Left kidney (tissue), 2 donors: ENCODE measurements around the gene NECTIN1. TPM values are rescaled to one million over a fixed set of nuclear protein-coding genes. Genes with fewer than 3 reads are reported as not detected.

Experiments
- DNase-seq: peaks from one replicate; pipeline ENCODE4 v3.0.0-alpha.2; 2013
- polyA plus RNA-seq: library from polyadenylated mRNA; unstranded; fragments of 120-200 nt; gene quantifications from one replicate; pipeline ENCODE4 v1.2.1, GENCODE V29; 2013; ENCODE audit not compliant: insufficient read length

Gene NECTIN1
- polyA plus RNA-seq, 1 donor, result 41.0 TPM

GRCh38 chr11:119737366-119738058, 8.5 kb upstream of the NECTIN1 start:
- no peak for DNase-seq

GRCh38 chr11:119734788-119735187, 5.8 kb upstream of the NECTIN1 start:
- no peak for DNase-seq

- DNase-seq, result no peak
These were observed 1.9 kb upstream of the NECTIN1 start for GRCh38 chr11:119730789-119731386.

- DNase-seq, result no peak
These were observed 1.1 kb upstream of the NECTIN1 start for GRCh38 chr11:119729951-119730613.

GRCh38 chr11:119729581-119729927, 554 bp upstream of the NECTIN1 start:
- DNase-seq, result no peak

- DNase-seq, result no peak
These were observed 781 bp downstream of the NECTIN1 start for GRCh38 chr11:119728211-119728626.

- DNase-seq, result no peak
These were observed 1.4 kb downstream of the NECTIN1 start for GRCh38 chr11:119727523-119728151.

- no peak for DNase-seq
These were observed 2.1 kb downstream of the NECTIN1 start for GRCh38 chr11:119726585-119727522.

- no peak for DNase-seq
These were observed 2.8 kb downstream of the NECTIN1 start for GRCh38 chr11:119726150-119726553.

GRCh38 chr11:119724956-119725355, 4.0 kb downstream of the NECTIN1 start:
- no peak for DNase-seq

- DNase-seq, result no peak
These were observed 5.1 kb downstream of the NECTIN1 start for GRCh38 chr11:119723952-119724325.

- no peak for DNase-seq
These were observed 5.6 kb downstream of the NECTIN1 start for GRCh38 chr11:119723243-119723951.

GRCh38 chr11:119722281-119722794, 6.7 kb downstream of the NECTIN1 start:
- DNase-seq, result no peak

- no peak for DNase-seq
These were observed 7.6 kb downstream of the NECTIN1 start for GRCh38 chr11:119721129-119722120.

GRCh38 chr11:119720311-119720913, 8.6 kb downstream of the NECTIN1 start:
- no peak for DNase-seq

GRCh38 chr11:119717839-119718534, 11.0 kb downstream of the NECTIN1 start:
- no peak for DNase-seq

GRCh38 chr11:119716582-119717498, 12.2 kb downstream of the NECTIN1 start:
- no peak for DNase-seq

GRCh38 chr11:119714590-119714989, 14.4 kb downstream of the NECTIN1 start:
- no peak for DNase-seq
